ENCODE data around the gene CSRNP2.

DNA sequence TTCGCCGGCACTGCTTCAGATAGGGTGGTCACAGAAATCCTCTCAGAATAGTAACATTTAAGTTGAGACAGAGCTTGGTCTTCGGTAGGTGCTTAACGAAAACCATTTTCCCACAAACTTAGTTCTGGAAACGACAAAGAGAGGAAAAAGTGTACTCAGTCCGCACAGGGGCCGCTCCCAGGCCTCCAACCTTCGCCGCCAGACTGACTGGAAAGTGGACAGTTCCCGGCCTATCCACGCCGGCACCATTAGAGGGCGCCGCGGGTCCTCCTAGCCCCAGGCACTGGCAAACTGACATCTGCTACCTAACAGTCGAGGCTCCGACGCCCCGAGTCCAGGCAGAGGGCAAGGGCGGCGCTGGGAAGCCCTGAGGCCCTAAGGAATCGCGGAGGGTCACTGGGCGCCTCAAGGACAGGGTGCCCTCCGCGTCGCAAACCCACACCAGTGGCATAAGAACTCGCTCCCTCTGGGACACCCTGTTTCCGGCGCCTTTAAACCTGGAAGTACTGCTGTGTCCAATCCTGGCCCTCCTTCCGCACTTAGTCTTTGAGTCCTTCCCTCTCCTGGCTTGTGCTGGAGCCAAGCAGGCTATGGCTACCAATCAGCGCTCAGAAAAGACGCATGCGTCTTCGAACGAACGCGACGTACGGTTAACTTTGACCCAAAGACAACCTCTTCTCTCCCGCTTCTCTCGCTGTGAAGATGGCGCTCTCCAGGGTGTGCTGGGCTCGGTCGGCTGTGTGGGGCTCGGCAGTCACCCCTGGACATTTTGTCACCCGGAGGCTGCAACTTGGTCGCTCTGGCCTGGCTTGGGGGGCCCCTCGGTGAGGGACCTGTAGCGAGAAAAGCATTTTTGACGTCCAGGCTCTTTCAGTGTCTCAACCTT is 35.5 kb downstream of the CSRNP2 start, which contains the start of gene LETMD1:
- TF ChIP-seq, protein P1, sequence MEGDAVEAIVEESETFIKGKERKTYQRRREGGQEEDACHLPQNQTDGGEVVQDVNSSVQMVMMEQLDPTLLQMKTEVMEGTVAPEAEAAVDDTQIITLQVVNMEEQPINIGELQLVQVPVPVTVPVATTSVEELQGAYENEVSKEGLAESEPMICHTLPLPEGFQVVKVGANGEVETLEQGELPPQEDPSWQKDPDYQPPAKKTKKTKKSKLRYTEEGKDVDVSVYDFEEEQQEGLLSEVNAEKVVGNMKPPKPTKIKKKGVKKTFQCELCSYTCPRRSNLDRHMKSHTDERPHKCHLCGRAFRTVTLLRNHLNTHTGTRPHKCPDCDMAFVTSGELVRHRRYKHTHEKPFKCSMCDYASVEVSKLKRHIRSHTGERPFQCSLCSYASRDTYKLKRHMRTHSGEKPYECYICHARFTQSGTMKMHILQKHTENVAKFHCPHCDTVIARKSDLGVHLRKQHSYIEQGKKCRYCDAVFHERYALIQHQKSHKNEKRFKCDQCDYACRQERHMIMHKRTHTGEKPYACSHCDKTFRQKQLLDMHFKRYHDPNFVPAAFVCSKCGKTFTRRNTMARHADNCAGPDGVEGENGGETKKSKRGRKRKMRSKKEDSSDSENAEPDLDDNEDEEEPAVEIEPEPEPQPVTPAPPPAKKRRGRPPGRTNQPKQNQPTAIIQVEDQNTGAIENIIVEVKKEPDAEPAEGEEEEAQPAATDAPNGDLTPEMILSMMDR (IDR thresholded peaks at IDR 0.05), result peak; percentile 67 to 95 (median 90)
- peak in 1 of 2 donors; percentile 88 for TF ChIP-seq POLR2A (IDR thresholded peaks at IDR 0.05)

Measured in thyroid gland (tissue), 4 donors.